Esophagus muscularis mucosa (tissue), 4 donors: ENCODE data around the gene NR3C2. TPM values are rescaled to one million over a fixed set of nuclear protein-coding genes. Genes with fewer than 3 reads are reported as not detected.

Source experiments
- DNase-seq: peaks from one replicate; pipeline ENCODE4 v3.0.0-alpha.2; 2017; ENCODE audit errors: extremely low spot score
- H3K27ac ChIP-seq, 4 donors: fragments of 200-600 bp; sonication (generic); replicated peaks in 1 of 4; 1 replicate in 3 of 4; 2 replicates in 1 of 4; pipeline ENCODE4 v1.5.1; 2016 to 2019; ENCODE audit warnings: mild to moderate bottlenecking in 1 of 4
- H3K27me3 ChIP-seq, 4 donors: fragments of 200-600 bp; sonication (generic); one replicate each; pipeline versions ENCODE4 v1.5.1 to v1.6.0; 2016 to 2019
- H3K36me3 ChIP-seq, 4 donors: fragments of 200-600 bp; sonication (generic); one replicate each; pipeline ENCODE4 v1.5.1; 2016 to 2019
- H3K4me1 ChIP-seq, 4 donors: fragments of 200-600 bp; sonication (generic); one replicate each; pipeline ENCODE4 v1.5.1; 2016 to 2019
- H3K4me3 ChIP-seq, 4 donors: fragments of 200-600 bp; sonication (generic); 1 replicate in 2 of 4; 2 replicates in 2 of 4; pipeline ENCODE4 v1.5.1; 2016 to 2019; ENCODE audit warnings: mild to moderate bottlenecking in 4 of 4, moderate library complexity in 1 of 4
- H3K9me3 ChIP-seq, 4 donors: fragments of 200-600 bp; sonication (generic); 1 replicate in 3 of 4; 2 replicates in 1 of 4; pipeline ENCODE4 v1.5.1; 2016 to 2019
- EP300 ChIP-seq: sonication (generic); formaldehyde crosslinking; IDR thresholded peaks from one replicate; pipeline ENCODE4 v1.6.1; 2017; ENCODE audit warnings: antibody characterized with exemption
- POLR2A ChIP-seq: fragments of 450-650 bp; IDR thresholded peaks from one replicate; pipeline ENCODE4 v1.6.1; 2017; ENCODE audit warnings: antibody characterized with exemption, moderate library complexity, mild to moderate bottlenecking, low read depth
- POLR2AphosphoS5 ChIP-seq, 2 donors: sonication (generic); formaldehyde crosslinking; IDR thresholded peaks; one replicate each; pipeline ENCODE4 v1.6.1; 2017; ENCODE audit warnings: antibody characterized with exemption in 2 of 2
- WGBS: methylation state at CpG from one replicate; pipeline ENCODE4 v1.1.5; 2018; 5-methylcytosine and 5-hydroxymethylcytosine counted together
- intact Hi-C: fragments of 100-400 bp; cut with DNase I; formaldehyde crosslinking; loops from one replicate; pipeline ENCODE4 v1.15.1; 2023
- total RNA-seq, 4 donors: library from RNA; depleted of rRNA; stranded (reverse); fragments of >200 nt; gene quantifications; one replicate each; pipeline versions ENCODE4 v1.1.0 to v1.2.1, GENCODE V29; 2016
- TF ChIP-seq, protein P1 (sequence below), 3 experiments: fragments of 200-600 bp in 2 of 3; fragments of 450-650 bp in 1 of 3; sonication (generic) in 2 of 3; IDR thresholded peaks; one replicate each; pipeline ENCODE4 v1.5.1; 2017 to 2019; ENCODE audit warnings: antibody characterized with exemption in 3 of 3, mild to moderate bottlenecking in 2 of 3, moderate library complexity in 1 of 3

NR3C2 gene
- 10 to 100 TPM in 3 of 4 donors, 1 to 10 TPM in 1; 10.0 to 14.6 (median 12.1) TPM for total RNA-seq

DNA sequence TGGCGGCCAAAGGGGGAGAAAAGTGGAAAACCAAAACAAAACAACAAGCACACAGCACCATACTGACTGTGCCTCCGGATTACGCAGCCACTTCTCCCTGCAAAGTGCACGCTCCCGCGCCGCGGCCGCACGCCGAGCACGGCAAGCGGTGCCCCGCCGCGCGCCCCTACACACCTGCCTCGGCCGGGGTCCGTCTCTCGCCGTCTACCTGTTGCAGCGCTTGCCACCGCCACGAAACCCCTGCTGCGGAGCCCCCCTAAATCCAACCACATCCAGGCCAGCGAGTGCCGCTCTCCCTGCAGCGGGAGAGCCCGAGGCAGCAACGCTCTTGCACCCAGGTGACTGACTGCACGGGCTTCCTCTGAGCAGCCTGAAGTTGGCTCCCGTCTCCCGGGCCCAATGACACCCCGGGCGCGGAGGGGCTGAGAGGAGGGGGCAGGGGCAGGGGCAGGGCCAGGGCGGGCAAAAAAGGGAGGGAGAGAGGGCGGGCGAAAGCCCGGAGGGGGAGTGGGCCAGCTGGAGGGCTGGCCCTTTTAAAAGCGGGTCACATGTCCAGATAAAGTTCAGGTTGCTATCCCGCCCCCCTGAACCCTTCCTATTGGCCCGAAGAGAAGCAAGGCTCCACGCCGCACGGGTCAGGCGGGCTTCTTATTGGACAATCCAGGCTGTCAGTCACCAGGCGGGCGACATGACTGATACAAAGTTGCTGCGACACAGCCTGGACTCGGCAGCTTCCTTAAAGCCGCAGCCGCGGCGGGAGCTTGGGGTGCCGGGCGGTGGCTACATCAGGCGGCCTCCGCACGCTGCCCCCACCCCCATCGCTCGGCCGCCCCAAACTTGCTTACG is at the start of gene NR3C2:
NR3C2 (minus strand) TSS at position 429 of the 846 bp plus-strand sequence.
- Histone ChIP-seq H3K9me3 (no peaks in the 10 kb centered on the region), H3K27ac (peak within 1 kb of the TSS; percentile 91 to 96 (median 94)), H3K27me3 (no peaks in the 10 kb centered on the region), H3K4me3 (peak within 1 kb of the TSS; percentile 74 to 95 (median 88)), H3K36me3 (no peaks in the 10 kb centered on the region), H3K4me1 (peaks cover 18 to 39% (median 32%) of the 10 kb centered on the region in 4 donors)
- intact Hi-C loops: loop anchor here (10.0 kb wide), 2 partner anchors 157 to 347 kb away; no protein-coding TSS in a partner anchor
- peak; percentile 100 for DNase-seq
- 1% methylated on average over 44 of the region's 65 CpGs for WGBS
- TF ChIP-seq POLR2A (peak; percentile 98), POLR2AphosphoS5 (IDR thresholded peaks at IDR 0.05) (peak; percentile 98 to 99)
- TF ChIP-seq, protein P1, sequence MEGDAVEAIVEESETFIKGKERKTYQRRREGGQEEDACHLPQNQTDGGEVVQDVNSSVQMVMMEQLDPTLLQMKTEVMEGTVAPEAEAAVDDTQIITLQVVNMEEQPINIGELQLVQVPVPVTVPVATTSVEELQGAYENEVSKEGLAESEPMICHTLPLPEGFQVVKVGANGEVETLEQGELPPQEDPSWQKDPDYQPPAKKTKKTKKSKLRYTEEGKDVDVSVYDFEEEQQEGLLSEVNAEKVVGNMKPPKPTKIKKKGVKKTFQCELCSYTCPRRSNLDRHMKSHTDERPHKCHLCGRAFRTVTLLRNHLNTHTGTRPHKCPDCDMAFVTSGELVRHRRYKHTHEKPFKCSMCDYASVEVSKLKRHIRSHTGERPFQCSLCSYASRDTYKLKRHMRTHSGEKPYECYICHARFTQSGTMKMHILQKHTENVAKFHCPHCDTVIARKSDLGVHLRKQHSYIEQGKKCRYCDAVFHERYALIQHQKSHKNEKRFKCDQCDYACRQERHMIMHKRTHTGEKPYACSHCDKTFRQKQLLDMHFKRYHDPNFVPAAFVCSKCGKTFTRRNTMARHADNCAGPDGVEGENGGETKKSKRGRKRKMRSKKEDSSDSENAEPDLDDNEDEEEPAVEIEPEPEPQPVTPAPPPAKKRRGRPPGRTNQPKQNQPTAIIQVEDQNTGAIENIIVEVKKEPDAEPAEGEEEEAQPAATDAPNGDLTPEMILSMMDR (IDR thresholded peaks at IDR 0.05): no peak

GRCh38 chr4:148487181-148487580 is 45.0 kb upstream of the NR3C2 start:
- H3K4me3 ChIP-seq: no peak overlapping the region
- H3K9me3 ChIP-seq: peaks cover 0 to 9% (median 7%) of the 10 kb centered on the region in 4 donors
- TF ChIP-seq POLR2AphosphoS5 (IDR thresholded peaks at IDR 0.05) (no peak), EP300 (no peak), POLR2A (no peak)
- TF ChIP-seq, protein P1 (IDR thresholded peaks at IDR 0.05): no peak
- DNase-seq: no peak
- WGBS: 13% methylated on average over 2 of the region's 2 CpGs
- H3K27ac ChIP-seq: no peak overlapping the region
- no peaks in the 10 kb centered on the region for H3K36me3 ChIP-seq
- no peaks in the 10 kb centered on the region for H3K27me3 ChIP-seq
- H3K4me1 ChIP-seq: no peaks in the 10 kb centered on the region
- intact Hi-C loops: no loop called here

DNA sequence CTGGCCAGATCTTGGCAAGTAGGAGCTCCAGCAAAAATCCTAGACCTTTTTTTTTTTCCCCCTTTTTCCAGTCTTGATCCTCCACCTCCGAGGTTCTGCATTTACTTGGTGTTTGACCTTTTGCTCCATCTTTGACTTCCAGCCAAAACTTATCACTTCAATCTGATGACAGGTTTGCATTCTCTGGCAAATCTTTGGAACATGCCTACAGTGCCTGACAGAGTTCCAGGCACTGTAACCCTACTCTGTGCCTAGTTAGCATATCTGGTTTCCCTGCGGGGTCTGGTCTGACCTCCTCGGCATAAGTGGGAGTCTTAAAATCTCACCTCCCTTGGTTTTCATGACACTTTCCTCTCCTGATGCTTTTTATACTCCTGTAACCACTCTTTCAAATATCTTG is 39.4 kb upstream of the NR3C2 start:
- H3K4me1 ChIP-seq: no peaks in the 10 kb centered on the region
- TF ChIP-seq POLR2AphosphoS5 (IDR thresholded peaks at IDR 0.05): no peak
- no peak for TF ChIP-seq POLR2A
- TF ChIP-seq EP300: no peak
- TF ChIP-seq, protein P1 (IDR thresholded peaks at IDR 0.05): no peak
- no peak overlapping the region for H3K27ac ChIP-seq
- no peak overlapping the region for H3K4me3 ChIP-seq
- intact Hi-C loops: no loop called here
- WGBS: 73% methylated on average over 3 of the region's 3 CpGs
- H3K27me3 ChIP-seq: no peaks in the 10 kb centered on the region
- H3K9me3 ChIP-seq: peaks cover 0 to 9% (median 7%) of the 10 kb centered on the region in 4 donors
- no peaks in the 10 kb centered on the region for H3K36me3 ChIP-seq
- DNase-seq: no peak

DNA sequence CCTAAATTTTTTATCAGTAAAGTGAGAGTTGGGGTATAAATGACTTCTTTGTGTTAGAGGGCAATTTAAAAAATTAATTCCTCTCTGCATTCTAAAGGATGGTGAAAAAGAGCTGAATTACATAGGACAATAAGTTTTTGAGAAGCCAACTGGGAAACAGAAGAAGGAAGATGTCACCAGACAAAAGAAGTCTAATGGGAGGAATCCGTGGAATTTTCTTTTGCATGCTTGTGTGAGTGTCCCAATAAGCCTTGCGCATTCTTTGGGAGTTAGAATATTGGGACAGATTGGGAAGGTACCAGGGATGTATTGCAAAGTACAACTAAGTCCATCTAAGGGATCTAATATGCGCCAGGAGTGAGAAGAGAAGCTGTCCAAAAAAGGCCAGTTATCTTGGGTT is 35.1 kb upstream of the NR3C2 start:
- WGBS: 38% methylated on average over 3 of the region's 3 CpGs
- no peak overlapping the region for H3K4me3 ChIP-seq
- H3K27ac ChIP-seq: no peak overlapping the region

GRCh38 chr4:148469938-148470337 is 27.7 kb upstream of the NR3C2 start:
- DNase-seq: no peak
- intact Hi-C loops: no loop called here
- WGBS: 78% methylated on average over 2 of the region's 2 CpGs
- no peak overlapping the region for H3K27ac ChIP-seq
- no peak overlapping the region for H3K4me3 ChIP-seq
- TF ChIP-seq POLR2A (no peak), POLR2AphosphoS5 (IDR thresholded peaks at IDR 0.05) (no peak), EP300 (no peak)
- TF ChIP-seq, protein P1 (IDR thresholded peaks at IDR 0.05): no peak
- no peaks in the 10 kb centered on the region for H3K4me1 ChIP-seq
- H3K27me3 ChIP-seq: no peaks in the 10 kb centered on the region
- H3K36me3 ChIP-seq: no peaks in the 10 kb centered on the region
- H3K9me3 ChIP-seq: peaks cover 0 to 3% (median 0%) of the 10 kb centered on the region in 4 donors

More for the DNA sequence above, 35.1 kb upstream of the NR3C2 start:
- Histone ChIP-seq H3K9me3 (peaks cover 0 to 8% (median 0%) of the 10 kb centered on the region in 4 donors), H3K27me3 (no peaks in the 10 kb centered on the region), H3K36me3 (no peaks in the 10 kb centered on the region), H3K4me1 (no peaks in the 10 kb centered on the region)
- TF ChIP-seq POLR2A: no peak
- intact Hi-C loops: no loop called here
- DNase-seq: no peak
